ENCODE results near the gene ST8SIA2. TPM values are rescaled to one million over a fixed set of nuclear protein-coding genes. Genes with fewer than 3 reads are reported as not detected.

Gene ST8SIA2
- total RNA-seq, 2 donors from 2014 or later, result not detected

GRCh38 chr15:92383519-92384324 is 10.0 kb upstream of the ST8SIA2 start:
- H3K36me3 Mint-ChIP-seq, result no peaks in the 10 kb centered on the region
- H3K4me1 Mint-ChIP-seq (ENCODE audit: low read depth in 2 of 2), result no peaks in the 10 kb centered on the region
- H3K9me3 Mint-ChIP-seq, result no peaks in the 10 kb centered on the region
- DNase-seq (ENCODE audit: low spot score) (no peak), ATAC-seq (no peak)
- H3K27me3 Mint-ChIP-seq, result peaks cover 38 to 62% of the 10 kb centered on the region in 2 donors
- no peak overlapping the region for H3K27ac Mint-ChIP-seq
- H3K4me3 Mint-ChIP-seq, result no peak overlapping the region

- no peak for DNase-seq (ENCODE audit: low spot score)
- H3K36me3 Mint-ChIP-seq, result no peaks in the 10 kb centered on the region
- no peak overlapping the region for H3K4me3 Mint-ChIP-seq
- no peak for ATAC-seq
- no peaks in the 10 kb centered on the region for H3K9me3 Mint-ChIP-seq
- no peak overlapping the region for H3K27ac Mint-ChIP-seq
- no peaks in the 10 kb centered on the region for H3K4me1 Mint-ChIP-seq (ENCODE audit: low read depth in 2 of 2)
- peaks cover 40 to 62% of the 10 kb centered on the region in 2 donors for H3K27me3 Mint-ChIP-seq
Measured at GRCh38 chr15:92384381-92384780, 9.3 kb upstream of the ST8SIA2 start.

GRCh38 chr15:92385096-92385495 is 8.6 kb upstream of the ST8SIA2 start:
- H3K4me1 Mint-ChIP-seq (ENCODE audit: low read depth in 2 of 2), result no peaks in the 10 kb centered on the region
- ATAC-seq, result no peak
- no peak for DNase-seq (ENCODE audit: low spot score)
- H3K4me3 Mint-ChIP-seq, result no peak overlapping the region
- no peak overlapping the region for H3K27ac Mint-ChIP-seq
- H3K9me3 Mint-ChIP-seq, result no peaks in the 10 kb centered on the region
- no peaks in the 10 kb centered on the region for H3K36me3 Mint-ChIP-seq
- peaks cover 37 to 63% of the 10 kb centered on the region in 2 donors for H3K27me3 Mint-ChIP-seq

- Mint-ChIP-seq H3K4me1 (ENCODE audit: low read depth in 2 of 2) (peaks cover 0 to 4% of the 10 kb centered on the region in 2 donors), H3K4me3 (no peak overlapping the region), H3K27ac (no peak overlapping the region), H3K36me3 (no peaks in the 10 kb centered on the region), H3K9me3 (no peaks in the 10 kb centered on the region), H3K27me3 (peaks cover 55 to 69% of the 10 kb centered on the region in 2 donors)
- no peak for DNase-seq (ENCODE audit: low spot score)
- ATAC-seq, result no peak
Measured at GRCh38 chr15:92391640-92392039, 2.0 kb upstream of the ST8SIA2 start.

GRCh38 chr15:92392462-92392861 is 1.2 kb upstream of the ST8SIA2 start:
- no peak overlapping the region for H3K27ac Mint-ChIP-seq
- H3K27me3 Mint-ChIP-seq, result peaks cover 54 to 62% of the 10 kb centered on the region in 2 donors
- no peaks in the 10 kb centered on the region for H3K9me3 Mint-ChIP-seq
- ATAC-seq, result no peak
- H3K4me1 Mint-ChIP-seq (ENCODE audit: low read depth in 2 of 2), result peaks cover 0 to 4% of the 10 kb centered on the region in 2 donors
- no peaks in the 10 kb centered on the region for H3K36me3 Mint-ChIP-seq
- no peak overlapping the region for H3K4me3 Mint-ChIP-seq
- no peak for DNase-seq (ENCODE audit: low spot score)

- Mint-ChIP-seq H3K36me3 (no peaks in the 10 kb centered on the region), H3K4me3 (no peak overlapping the region), H3K4me1 (ENCODE audit: low read depth in 2 of 2) (peaks cover 0 to 4% of the 10 kb centered on the region in 2 donors), H3K9me3 (no peaks in the 10 kb centered on the region), H3K27ac (no peak overlapping the region), H3K27me3 (peaks cover 40 to 51% of the 10 kb centered on the region in 2 donors)
- no peak for DNase-seq (ENCODE audit: low spot score)
- ATAC-seq, result no peak
Measured at GRCh38 chr15:92393980-92394308, 263 bp downstream of the ST8SIA2 start.

- Mint-ChIP-seq H3K9me3 (no peaks in the 10 kb centered on the region), H3K27me3 (peaks cover 39 to 45% of the 10 kb centered on the region in 2 donors), H3K27ac (no peak overlapping the region), H3K4me1 (ENCODE audit: low read depth in 2 of 2) (peaks cover 0 to 4% of the 10 kb centered on the region in 2 donors), H3K4me3 (no peak overlapping the region), H3K36me3 (no peaks in the 10 kb centered on the region)
- ATAC-seq (no peak), DNase-seq (ENCODE audit: low spot score) (no peak)
Measured at GRCh38 chr15:92394309-92395097, 822 bp downstream of the ST8SIA2 start.

GRCh38 chr15:92395098-92395635 is 1.5 kb downstream of the ST8SIA2 start:
- H3K27me3 Mint-ChIP-seq, result peaks cover 39 to 43% of the 10 kb centered on the region in 2 donors
- H3K9me3 Mint-ChIP-seq, result no peaks in the 10 kb centered on the region
- peaks cover 0 to 4% of the 10 kb centered on the region in 2 donors for H3K4me1 Mint-ChIP-seq (ENCODE audit: low read depth in 2 of 2)
- no peak overlapping the region for H3K27ac Mint-ChIP-seq
- ATAC-seq (no peak), DNase-seq (ENCODE audit: low spot score) (no peak)
- no peaks in the 10 kb centered on the region for H3K36me3 Mint-ChIP-seq
- H3K4me3 Mint-ChIP-seq, result no peak overlapping the region

GRCh38 chr15:92399271-92399950 is 5.7 kb downstream of the ST8SIA2 start:
- H3K36me3 Mint-ChIP-seq, result no peaks in the 10 kb centered on the region
- ATAC-seq (no peak), DNase-seq (ENCODE audit: low spot score) (no peak)
- no peaks in the 10 kb centered on the region for H3K9me3 Mint-ChIP-seq
- H3K27ac Mint-ChIP-seq, result no peak overlapping the region
- H3K4me1 Mint-ChIP-seq (ENCODE audit: low read depth in 2 of 2), result peaks cover 0 to 4% of the 10 kb centered on the region in 2 donors
- H3K27me3 Mint-ChIP-seq, result peaks cover 15 to 32% of the 10 kb centered on the region in 2 donors
- H3K4me3 Mint-ChIP-seq, result no peak overlapping the region

- peaks cover 9 to 27% of the 10 kb centered on the region in 2 donors for H3K27me3 Mint-ChIP-seq
- no peak for DNase-seq (ENCODE audit: low spot score)
- no peaks in the 10 kb centered on the region for H3K9me3 Mint-ChIP-seq
- no peaks in the 10 kb centered on the region for H3K4me1 Mint-ChIP-seq (ENCODE audit: low read depth in 2 of 2)
- no peaks in the 10 kb centered on the region for H3K36me3 Mint-ChIP-seq
- no peak overlapping the region for H3K4me3 Mint-ChIP-seq
- no peak for ATAC-seq
- no peak overlapping the region for H3K27ac Mint-ChIP-seq
Measured at GRCh38 chr15:92400573-92400972, 6.9 kb downstream of the ST8SIA2 start.

- Mint-ChIP-seq H3K4me3 (no peak overlapping the region), H3K27me3 (peaks cover 3 to 21% of the 10 kb centered on the region in 2 donors), H3K27ac (no peak overlapping the region), H3K9me3 (no peaks in the 10 kb centered on the region), H3K4me1 (ENCODE audit: low read depth in 2 of 2) (no peaks in the 10 kb centered on the region), H3K36me3 (no peaks in the 10 kb centered on the region)
- ATAC-seq, result no peak
- no peak for DNase-seq (ENCODE audit: low spot score)
Measured at GRCh38 chr15:92400980-92401787, 7.5 kb downstream of the ST8SIA2 start.

- H3K27ac Mint-ChIP-seq, result no peak overlapping the region
- no peaks in the 10 kb centered on the region for H3K36me3 Mint-ChIP-seq
- H3K4me3 Mint-ChIP-seq, result no peak overlapping the region
- no peaks in the 10 kb centered on the region for H3K9me3 Mint-ChIP-seq
- ATAC-seq (no peak), DNase-seq (ENCODE audit: low spot score) (no peak)
- peaks cover under 1 to 15% of the 10 kb centered on the region in 2 donors for H3K27me3 Mint-ChIP-seq
- no peaks in the 10 kb centered on the region for H3K4me1 Mint-ChIP-seq (ENCODE audit: low read depth in 2 of 2)
Measured at GRCh38 chr15:92402751-92403150, 9.1 kb downstream of the ST8SIA2 start.

GRCh38 chr15:92405942-92406341 is 12.3 kb downstream of the ST8SIA2 start:
- ATAC-seq, result no peak
- peaks cover 10 to 12% of the 10 kb centered on the region in 2 donors for H3K27me3 Mint-ChIP-seq

More at GRCh38 chr15:92405942-92406341, 12.3 kb downstream of the ST8SIA2 start:
- Mint-ChIP-seq H3K27ac (no peak overlapping the region), H3K4me1 (ENCODE audit: low read depth in 2 of 2) (no peaks in the 10 kb centered on the region), H3K4me3 (no peak overlapping the region), H3K9me3 (no peaks in the 10 kb centered on the region), H3K36me3 (no peaks in the 10 kb centered on the region)
- no peak for DNase-seq (ENCODE audit: low spot score)

All from natural killer cell treated with Interleukin-12 subunit alpha and Interleukin-12 subunit beta and Interleukin-15 and Interleukin-18, amount 100 ng/mL, for 72 hours (primary cell).